HepG2 (cell line): ENCODE results near the gene IL1A. TPM values are rescaled to one million over a fixed set of nuclear protein-coding genes. Genes with fewer than 3 reads are reported as not detected.

ENCODE experiments used
- AGO2 ChIP-seq: fragments of 200-400 bp; formaldehyde crosslinking; optimal IDR thresholded peaks from 2 replicates; pipeline ENCODE3; 2017; ENCODE audit warnings: mild to moderate bottlenecking, low read depth, low read length, moderate library complexity
- BRCA1 ChIP-seq: sonication (generic); formaldehyde crosslinking; IDR thresholded peaks from 2 replicates; pipeline ENCODE4 v1.4.0; 2020; ENCODE audit warnings: missing genetic modification reagents
- EZH2 ChIP-seq: conservative IDR thresholded peaks from 2 replicates; pipeline ENCODE4 v1.6.1; 2012; ENCODE audit warnings: mild to moderate bottlenecking, low read depth, low read length, moderate library complexity
- KDM2A ChIP-seq: sonication (generic); formaldehyde crosslinking; IDR thresholded peaks from 2 replicates; pipeline ENCODE4 v1.4.0; 2020; ENCODE audit warnings: low read depth, missing genetic modification reagents, borderline replicate concordance
- NCOR1 ChIP-seq: fragments of 200-600 bp; sonication (generic); IDR thresholded peaks from 2 replicates; pipeline ENCODE4 v1.7.0; 2017; ENCODE audit warnings: antibody characterized with exemption, low read length, borderline replicate concordance
- NONO ChIP-seq, 2 experiments: fragments of 450-650 bp in 1 of 2; sonication (generic) in 1 of 2; formaldehyde crosslinking in 1 of 2; IDR thresholded peaks in 1 of 2; conservative IDR thresholded peaks in 1 of 2; 2 replicates each; pipeline versions ENCODE4 v1.6.1 to v1.8.0; 2017 to 2022; ENCODE audit warnings: mild to moderate bottlenecking in 1 of 2, missing genetic modification reagents in 1 of 2, moderate library complexity in 1 of 2
- NR2F1 ChIP-seq, 2 experiments: fragments of 450-650 bp in 1 of 2; formaldehyde crosslinking in 1 of 2; IDR thresholded peaks; 2 replicates each; pipeline versions ENCODE4 v1.5.0 to v1.6.1; 2016 to 2020; ENCODE audit warnings: mild to moderate bottlenecking in 1 of 2, missing compliant biosample characterization in 1 of 2, missing genetic modification reagents in 1 of 2, moderate library complexity in 1 of 2
- PHF5A ChIP-seq: IDR thresholded peaks from one replicate; pipeline ENCODE4 v1.6.1; 2018; ENCODE audit warnings: low read depth, missing genetic modification reagents; ENCODE audit not compliant: unreplicated experiment
- RBFOX2 ChIP-seq: fragments of 200-400 bp; formaldehyde crosslinking; IDR thresholded peaks from 2 replicates; pipeline ENCODE4 v1.6.1; 2017; ENCODE audit warnings: low read depth, mild to moderate bottlenecking, low read length
- SKI ChIP-seq: fragments of 450-650 bp; IDR thresholded peaks from one replicate; pipeline ENCODE4 v1.6.1; 2018; ENCODE audit warnings: mild to moderate bottlenecking; ENCODE audit not compliant: partially characterized antibody
- U2AF2 ChIP-seq: fragments of 200-400 bp; formaldehyde crosslinking; IDR thresholded peaks from 2 replicates; pipeline ENCODE4 v1.6.1; 2017; ENCODE audit warnings: low read depth, mild to moderate bottlenecking, low read length
- ZNF335 ChIP-seq: sonication (generic); formaldehyde crosslinking; IDR thresholded peaks from 2 replicates; pipeline ENCODE4 v1.4.0; 2020; ENCODE audit warnings: missing genetic modification reagents
- ZNF44 ChIP-seq: sonication (generic); formaldehyde crosslinking; IDR thresholded peaks from 2 replicates; pipeline ENCODE4 v1.5.1; 2020; ENCODE audit warnings: mild to moderate bottlenecking, missing genetic modification reagents
- ZNF563 ChIP-seq: sonication (generic); formaldehyde crosslinking; IDR thresholded peaks from 2 replicates; pipeline ENCODE4 v1.8.0; 2022; ENCODE audit warnings: mild to moderate bottlenecking, moderate library complexity, missing genetic modification reagents
- ZNF619 ChIP-seq: sonication (generic); formaldehyde crosslinking; IDR thresholded peaks from 2 replicates; pipeline ENCODE4 v1.4.0; 2020; ENCODE audit warnings: mild to moderate bottlenecking, missing genetic modification reagents
- ZNF652 ChIP-seq: IDR thresholded peaks from 2 replicates; pipeline ENCODE4 v1.6.1; 2016; ENCODE audit warnings: low read depth, borderline replicate concordance
- polyA plus RNA-seq, 8 experiments: library from polyadenylated mRNA; depleted of rRNA in 3 of 8; stranded (reverse) in 7 of 8; unstranded in 1 of 8; fragments of >200 nt; fragmentation: Illumina TruSeq in 4 of 8; extraction: Trizol in 4 of 8; gene quantifications; 2 replicates each; pipeline versions ENCODE4 v1.2.1 to v1.2.3, GENCODE V29; 2011 to 2016; ENCODE audit warnings: low read depth in 4 of 8, missing spikeins in 1 of 8, mixed read lengths in 1 of 8; ENCODE audit not compliant: insufficient read depth in 1 of 8
- total RNA-seq, 5 experiments: library from RNA; depleted of rRNA; stranded (reverse); fragments of >200 nt; fragmentation: Illumina TruSeq; extraction: Trizol; gene quantifications; 2 replicates each; pipeline ENCODE4 v1.2.3, GENCODE V29; 2016; ENCODE audit warnings: low read depth in 1 of 5
- TF ChIP-seq, protein P1 (sequence below): sonication (generic); formaldehyde crosslinking; IDR thresholded peaks from 2 replicates; pipeline ENCODE4 v1.4.0; 2020; ENCODE audit warnings: missing genetic modification reagents
- TF ChIP-seq, protein P2 (sequence below): sonication (generic); formaldehyde crosslinking; conservative IDR thresholded peaks from 2 replicates; pipeline ENCODE4 v1.8.1; 2023; ENCODE audit warnings: missing genetic modification reagents
- TF ChIP-seq, protein P3 (sequence below): sonication (generic); formaldehyde crosslinking; IDR thresholded peaks from 2 replicates; pipeline ENCODE4 v1.4.0; 2020; ENCODE audit warnings: missing genetic modification reagents
- TF ChIP-seq, protein P4 (sequence below): sonication (generic); formaldehyde crosslinking; IDR thresholded peaks from 2 replicates; pipeline ENCODE4 v1.8.1; 2023; ENCODE audit warnings: missing genetic modification reagents, mild to moderate bottlenecking, borderline replicate concordance
- TF ChIP-seq, protein P5 (sequence below): sonication (generic); formaldehyde crosslinking; IDR thresholded peaks from 2 replicates; pipeline ENCODE4 v1.5.0; 2020; ENCODE audit warnings: mild to moderate bottlenecking, missing genetic modification reagents

The IL1A gene
- total and polyA plus RNA-seq, 2 of the 13 experiments (the other 11 are each of a cell fraction or from before 2014, with no cell fraction given), result not detected

DNA sequence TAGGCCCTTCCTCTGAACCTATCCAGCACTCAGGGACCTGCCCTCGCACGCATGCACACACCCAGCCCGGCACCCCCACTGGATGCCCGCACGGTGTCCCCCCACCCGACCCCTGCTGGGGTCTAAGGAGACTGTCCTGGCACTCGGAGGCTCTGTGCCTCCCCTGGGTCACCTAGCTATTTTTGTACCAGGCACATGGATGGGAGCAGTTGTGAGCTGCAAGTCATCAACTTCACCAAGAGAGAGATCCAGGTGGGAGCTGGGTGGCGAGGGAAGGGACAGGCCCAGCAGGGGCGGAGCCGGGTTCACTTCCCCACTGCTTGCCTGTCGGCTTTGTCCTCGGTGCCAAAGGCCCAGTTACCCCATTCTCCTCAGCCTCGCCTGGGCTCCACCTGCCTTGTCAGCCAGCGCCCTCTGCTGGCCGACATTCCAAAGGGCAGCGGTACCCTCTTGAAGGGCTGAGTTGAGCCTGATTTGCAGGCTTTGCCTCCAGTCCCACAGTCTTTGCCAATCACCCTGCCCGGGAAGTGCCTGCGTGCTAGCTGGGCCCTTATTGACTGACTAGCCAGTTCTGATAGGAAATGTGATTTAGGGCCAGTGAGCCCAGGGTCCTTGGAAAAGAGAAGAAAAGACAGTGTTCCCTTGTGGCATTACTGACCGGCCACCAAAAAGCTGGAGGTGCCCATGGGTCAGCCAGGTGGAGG lies 57.7 kb downstream of the IL1A start (continued):
- peak in 1 of 2 experiments; percentile 57; a peak in 1 of 4 replicates for TF ChIP-seq NR2F1 (CRISPR knock-in tag; IDR thresholded peaks at IDR 0.05)
- TF ChIP-seq, protein P1, sequence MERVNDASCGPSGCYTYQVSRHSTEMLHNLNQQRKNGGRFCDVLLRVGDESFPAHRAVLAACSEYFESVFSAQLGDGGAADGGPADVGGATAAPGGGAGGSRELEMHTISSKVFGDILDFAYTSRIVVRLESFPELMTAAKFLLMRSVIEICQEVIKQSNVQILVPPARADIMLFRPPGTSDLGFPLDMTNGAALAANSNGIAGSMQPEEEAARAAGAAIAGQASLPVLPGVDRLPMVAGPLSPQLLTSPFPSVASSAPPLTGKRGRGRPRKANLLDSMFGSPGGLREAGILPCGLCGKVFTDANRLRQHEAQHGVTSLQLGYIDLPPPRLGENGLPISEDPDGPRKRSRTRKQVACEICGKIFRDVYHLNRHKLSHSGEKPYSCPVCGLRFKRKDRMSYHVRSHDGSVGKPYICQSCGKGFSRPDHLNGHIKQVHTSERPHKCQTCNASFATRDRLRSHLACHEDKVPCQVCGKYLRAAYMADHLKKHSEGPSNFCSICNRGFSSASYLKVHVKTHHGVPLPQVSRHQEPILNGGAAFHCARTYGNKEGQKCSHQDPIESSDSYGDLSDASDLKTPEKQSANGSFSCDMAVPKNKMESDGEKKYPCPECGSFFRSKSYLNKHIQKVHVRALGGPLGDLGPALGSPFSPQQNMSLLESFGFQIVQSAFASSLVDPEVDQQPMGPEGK (CRISPR knock-in tag), result peak; percentile 58
- no peak for TF ChIP-seq AGO2
- peak; percentile 92 for TF ChIP-seq KDM2A (CRISPR knock-in tag)
- TF ChIP-seq EZH2, result no peak
- peak; percentile 87; the same call in 1 of the 2 replicates for TF ChIP-seq ZNF44 (CRISPR knock-in tag)
- TF ChIP-seq ZNF619 (CRISPR knock-in tag), result 0 out of 2 replicates have a peak, but pooled peaks have one; percentile 84
- peak; percentile 34 for TF ChIP-seq SKI
- TF ChIP-seq RBFOX2, result no peak
- TF ChIP-seq ZNF563 (CRISPR knock-in tag), result peak; percentile 57; the same call in 1 of the 2 replicates
- TF ChIP-seq PHF5A (CRISPR knock-in tag), result no peak
- TF ChIP-seq, protein P2, sequence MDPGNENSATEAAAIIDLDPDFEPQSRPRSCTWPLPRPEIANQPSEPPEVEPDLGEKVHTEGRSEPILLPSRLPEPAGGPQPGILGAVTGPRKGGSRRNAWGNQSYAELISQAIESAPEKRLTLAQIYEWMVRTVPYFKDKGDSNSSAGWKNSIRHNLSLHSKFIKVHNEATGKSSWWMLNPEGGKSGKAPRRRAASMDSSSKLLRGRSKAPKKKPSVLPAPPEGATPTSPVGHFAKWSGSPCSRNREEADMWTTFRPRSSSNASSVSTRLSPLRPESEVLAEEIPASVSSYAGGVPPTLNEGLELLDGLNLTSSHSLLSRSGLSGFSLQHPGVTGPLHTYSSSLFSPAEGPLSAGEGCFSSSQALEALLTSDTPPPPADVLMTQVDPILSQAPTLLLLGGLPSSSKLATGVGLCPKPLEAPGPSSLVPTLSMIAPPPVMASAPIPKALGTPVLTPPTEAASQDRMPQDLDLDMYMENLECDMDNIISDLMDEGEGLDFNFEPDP (CRISPR knock-in tag), result no peak
- no peak for TF ChIP-seq BRCA1
- peak; percentile 76; the same call in 1 of the 2 replicates for TF ChIP-seq ZNF335 (CRISPR knock-in tag)
- no peak for TF ChIP-seq U2AF2
- TF ChIP-seq, protein P3, sequence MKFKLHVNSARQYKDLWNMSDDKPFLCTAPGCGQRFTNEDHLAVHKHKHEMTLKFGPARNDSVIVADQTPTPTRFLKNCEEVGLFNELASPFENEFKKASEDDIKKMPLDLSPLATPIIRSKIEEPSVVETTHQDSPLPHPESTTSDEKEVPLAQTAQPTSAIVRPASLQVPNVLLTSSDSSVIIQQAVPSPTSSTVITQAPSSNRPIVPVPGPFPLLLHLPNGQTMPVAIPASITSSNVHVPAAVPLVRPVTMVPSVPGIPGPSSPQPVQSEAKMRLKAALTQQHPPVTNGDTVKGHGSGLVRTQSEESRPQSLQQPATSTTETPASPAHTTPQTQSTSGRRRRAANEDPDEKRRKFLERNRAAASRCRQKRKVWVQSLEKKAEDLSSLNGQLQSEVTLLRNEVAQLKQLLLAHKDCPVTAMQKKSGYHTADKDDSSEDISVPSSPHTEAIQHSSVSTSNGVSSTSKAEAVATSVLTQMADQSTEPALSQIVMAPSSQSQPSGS, result peak; percentile 84
- TF ChIP-seq NCOR1, result no peak
- TF ChIP-seq, protein P4, sequence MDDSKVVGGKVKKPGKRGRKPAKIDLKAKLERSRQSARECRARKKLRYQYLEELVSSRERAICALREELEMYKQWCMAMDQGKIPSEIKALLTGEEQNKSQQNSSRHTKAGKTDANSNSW (CRISPR knock-in tag), result peak; percentile 36; the same call in 1 of the 2 replicates
- peak; percentile 40; the same call in 1 of the 2 replicates for TF ChIP-seq ZNF652 (CRISPR knock-in tag)
- TF ChIP-seq, protein P5, sequence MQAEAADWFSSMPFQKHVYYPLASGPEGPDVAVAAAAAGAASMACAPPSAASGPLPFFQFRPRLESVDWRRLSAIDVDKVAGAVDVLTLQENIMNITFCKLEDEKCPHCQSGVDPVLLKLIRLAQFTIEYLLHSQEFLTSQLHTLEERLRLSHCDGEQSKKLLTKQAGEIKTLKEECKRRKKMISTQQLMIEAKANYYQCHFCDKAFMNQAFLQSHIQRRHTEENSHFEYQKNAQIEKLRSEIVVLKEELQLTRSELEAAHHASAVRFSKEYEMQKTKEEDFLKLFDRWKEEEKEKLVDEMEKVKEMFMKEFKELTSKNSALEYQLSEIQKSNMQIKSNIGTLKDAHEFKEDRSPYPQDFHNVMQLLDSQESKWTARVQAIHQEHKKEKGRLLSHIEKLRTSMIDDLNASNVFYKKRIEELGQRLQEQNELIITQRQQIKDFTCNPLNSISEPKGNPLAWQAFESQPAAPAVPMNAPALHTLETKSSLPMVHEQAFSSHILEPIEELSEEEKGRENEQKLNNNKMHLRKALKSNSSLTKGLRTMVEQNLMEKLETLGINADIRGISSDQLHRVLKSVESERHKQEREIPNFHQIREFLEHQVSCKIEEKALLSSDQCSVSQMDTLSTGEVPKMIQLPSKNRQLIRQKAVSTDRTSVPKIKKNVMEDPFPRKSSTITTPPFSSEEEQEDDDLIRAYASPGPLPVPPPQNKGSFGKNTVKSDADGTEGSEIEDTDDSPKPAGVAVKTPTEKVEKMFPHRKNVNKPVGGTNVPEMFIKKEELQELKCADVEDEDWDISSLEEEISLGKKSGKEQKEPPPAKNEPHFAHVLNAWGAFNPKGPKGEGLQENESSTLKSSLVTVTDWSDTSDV (CRISPR knock-in tag), result no peak; the same call in 1 of the 2 replicates
- no peak for TF ChIP-seq NONO (IDR thresholded peaks at IDR 0.05)
- peak; percentile 75 for TF ChIP-seq NONO (CRISPR knock-in tag; conservative IDR thresholded peaks at IDR 0.05)
